RWPE2 (cell line): Measurements from ENCODE around the gene SHCBP1L.
A peak's percentile ranks its signal among the peaks of the same experiment; 100 is the strongest.

Experiments
- ATAC-seq: fragments of 200-7000 bp; cut with Tn5 transposase; 3 replicates; pipeline ENCODE4 v1.9.1; 2021; ENCODE audit warnings: low read depth
- DNase-seq: peaks from one replicate; pipeline ENCODE4 v3.0.0-alpha.2; 2020; ENCODE audit warnings: low spot score
- H3K27ac ChIP-seq: fragments of 450-650 bp; 2 replicates; pipeline ENCODE4 v1.5.1; 2017; ENCODE audit warnings: mild to moderate bottlenecking; ENCODE audit not compliant: poor library complexity, severe bottlenecking
- H3K27me3 ChIP-seq: fragments of 250-450 bp; sonication (Bioruptor Pico); 2 replicates; pipeline ENCODE4 v1.5.1; 2021; ENCODE audit warnings: mild to moderate bottlenecking, moderate library complexity; ENCODE audit not compliant: insufficient read depth, poor library complexity, severe bottlenecking
- H3K36me3 ChIP-seq: fragments of 250-450 bp; sonication (Bioruptor Pico); 2 replicates; pipeline ENCODE4 v1.5.1; 2020; ENCODE audit warnings: low read depth, mild to moderate bottlenecking, moderate library complexity
- H3K4me1 ChIP-seq: fragments of 250-450 bp; sonication (Bioruptor Pico); 2 replicates; pipeline ENCODE4 v1.5.1; 2021; ENCODE audit warnings: mild to moderate bottlenecking, moderate library complexity; ENCODE audit not compliant: insufficient read depth, poor library complexity, severe bottlenecking
- H3K4me3 ChIP-seq: fragments of 250-450 bp; sonication (Bioruptor Pico); 2 replicates; pipeline ENCODE4 v1.5.1; 2021; ENCODE audit warnings: mild to moderate bottlenecking, moderate library complexity; ENCODE audit not compliant: severe bottlenecking
- H3K9me3 ChIP-seq: fragments of 250-450 bp; sonication (Bioruptor Pico); 2 replicates; pipeline ENCODE4 v1.5.1; 2021; ENCODE audit warnings: mild to moderate bottlenecking, moderate library complexity; ENCODE audit not compliant: severe bottlenecking
- CTCF ChIP-seq: fragments of 450-650 bp; IDR thresholded peaks from one replicate; pipeline ENCODE4 v1.5.1; 2017; ENCODE audit warnings: mild to moderate bottlenecking, moderate library complexity; ENCODE audit not compliant: poor library complexity, severe bottlenecking

Gene SHCBP1L

GRCh38 chr1:182875889-182876288 lies 77.1 kb downstream of the SHCBP1L start:
- DNase-seq: no peak
- no peak overlapping the region for H3K27ac ChIP-seq
- peaks cover 100% of the 10 kb centered on the region for H3K36me3 ChIP-seq
- no peak for TF ChIP-seq CTCF
- H3K4me1 ChIP-seq: no peaks in the 10 kb centered on the region
- H3K4me3 ChIP-seq: no peak overlapping the region
- H3K27me3 ChIP-seq: no peaks in the 10 kb centered on the region
- ATAC-seq: no peak
- H3K9me3 ChIP-seq: no peaks in the 10 kb centered on the region

GRCh38 chr1:182872881-182873280 lies 80.1 kb downstream of the SHCBP1L start:
- H3K4me3 ChIP-seq: no peak overlapping the region
- H3K9me3 ChIP-seq: no peaks in the 10 kb centered on the region
- DNase-seq: no peak
- H3K4me1 ChIP-seq: no peaks in the 10 kb centered on the region
- no peaks in the 10 kb centered on the region for H3K27me3 ChIP-seq
- no peak for ATAC-seq
- peaks cover 100% of the 10 kb centered on the region for H3K36me3 ChIP-seq
- no peak overlapping the region for H3K27ac ChIP-seq
- no peak for TF ChIP-seq CTCF

DNA sequence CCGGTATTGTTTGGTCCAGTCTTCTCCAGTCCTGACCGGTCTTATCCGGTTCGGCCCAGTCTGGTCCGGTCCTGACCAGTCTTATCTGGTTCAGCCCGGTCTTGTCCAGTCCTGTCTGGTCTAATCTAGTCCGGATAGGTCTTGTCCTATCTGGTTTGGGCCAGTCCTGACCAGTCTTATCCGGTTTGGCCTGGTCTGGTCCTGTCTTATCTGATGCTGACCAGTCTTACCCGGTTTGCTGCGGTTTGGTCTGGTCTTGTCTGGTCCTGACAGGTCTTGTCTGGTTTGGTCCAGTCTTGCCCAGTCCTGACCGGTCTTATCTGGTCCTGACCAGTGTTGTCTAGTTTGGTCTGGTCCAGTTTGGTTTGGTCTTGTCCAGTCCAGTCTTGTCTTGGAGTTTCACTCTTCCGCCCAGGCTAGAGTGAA lies 83.7 kb downstream of the SHCBP1L start:
- TF ChIP-seq CTCF: no peak
- H3K36me3 ChIP-seq: peaks cover 100% of the 10 kb centered on the region
- no peaks in the 10 kb centered on the region for H3K4me1 ChIP-seq
- H3K27ac ChIP-seq: peak overlapping the region; percentile 35
- no peaks in the 10 kb centered on the region for H3K27me3 ChIP-seq
- H3K9me3 ChIP-seq: no peaks in the 10 kb centered on the region
- DNase-seq (no peak), ATAC-seq (no peak)
- no peak overlapping the region for H3K4me3 ChIP-seq

GRCh38 chr1:182867861-182868260 lies 85.1 kb downstream of the SHCBP1L start:
- DNase-seq (no peak), ATAC-seq (no peak)
- no peak for TF ChIP-seq CTCF
- Histone ChIP-seq H3K4me1 (no peaks in the 10 kb centered on the region), H3K36me3 (peaks cover 100% of the 10 kb centered on the region), H3K27ac (no peak overlapping the region), H3K27me3 (no peaks in the 10 kb centered on the region), H3K4me3 (no peak overlapping the region), H3K9me3 (no peaks in the 10 kb centered on the region)

DNA sequence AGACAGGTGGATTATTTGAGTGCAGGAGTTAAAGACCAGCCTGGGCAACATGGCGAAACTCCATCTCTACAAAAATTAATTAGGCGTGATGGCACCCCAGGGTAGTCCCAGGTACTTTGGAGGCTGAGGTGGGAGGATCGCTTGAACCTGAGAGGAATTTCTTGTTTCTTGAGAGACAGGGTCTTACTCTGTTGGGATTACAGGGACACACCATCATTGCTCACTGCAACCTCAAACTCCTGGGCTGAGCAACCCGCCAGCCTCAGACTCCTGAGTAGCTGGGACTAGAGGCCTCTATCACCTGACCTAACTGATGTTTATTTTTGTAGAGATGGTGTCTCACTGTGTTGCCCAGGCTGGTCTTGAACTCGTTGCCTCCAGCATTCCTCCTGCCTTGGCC lies 89.0 kb downstream of the SHCBP1L start:
- no peaks in the 10 kb centered on the region for H3K4me1 ChIP-seq
- DNase-seq (no peak), ATAC-seq (no peak)
- no peaks in the 10 kb centered on the region for H3K27me3 ChIP-seq
- no peaks in the 10 kb centered on the region for H3K9me3 ChIP-seq
- TF ChIP-seq CTCF: no peak
- peaks cover 100% of the 10 kb centered on the region for H3K36me3 ChIP-seq
- H3K4me3 ChIP-seq: no peak overlapping the region
- H3K27ac ChIP-seq: no peak overlapping the region
